ENCODE data around the gene OR11H7. TPM values are rescaled to one million over a fixed set of nuclear protein-coding genes. Genes with fewer than 3 reads are reported as not detected.
"Not testable (repeated sequence)": the region's sequence is repeated elsewhere in the genome, so short reads cannot be mapped to it uniquely, and the experiment has no call there.

The OR11H7 gene
- total RNA-seq: under 1 TPM in 4 of 8 experiments, not detected in 4; 0.29 to 0.84 (median 0.48) TPM

GRCh38 chr14:20228681-20229080 lies at the start of gene OR11H7:
TSS of gene OR11H7 (plus strand) at chr14:20228981.
- Histone ChIP-seq H3K4me3 (no peak within 1 kb of the TSS), H3K27ac (no peak within 1 kb of the TSS), H3K4me1 (replicated peaks in 1 of 2) (no peaks in the 10 kb centered on the region)
- 0 to 78% (median 40%) methylated on average over 1 of the region's 1 CpG for WGBS, 10 experiments
- no peak for ATAC-seq (replicated peaks in 6 of 8)
- in situ Hi-C loops (cut with MboI; ENCODE audit: low pct_unique_long_range_greater_than_20kb in 2 of 9, low sequenced_read_pairs in 9 of 9, unreplicated experiment in 9 of 9): no loop called here

- no peak overlapping the region for H3K4me3 ChIP-seq
- 0 to 38% (median 20%) methylated on average over 2 to 5 of the region's 5 CpGs; no CpG with 5 or more reads in 3 of the 10 experiments for WGBS, 10 experiments
- in situ Hi-C loops (cut with MboI; ENCODE audit: low pct_unique_long_range_greater_than_20kb in 2 of 9, low sequenced_read_pairs in 9 of 9, unreplicated experiment in 9 of 9): no loop called here
- ATAC-seq (replicated peaks in 6 of 8): no peak
- H3K27ac ChIP-seq: no peak overlapping the region
- no peaks in the 10 kb centered on the region for H3K4me1 ChIP-seq (replicated peaks in 1 of 2)
Measured at GRCh38 chr14:20179218-20179617, 49.6 kb upstream of the OR11H7 start.

GRCh38 chr14:20179880-20180279 lies 48.9 kb upstream of the OR11H7 start:
- H3K27ac ChIP-seq: no peak overlapping the region
- in situ Hi-C loops (cut with MboI; ENCODE audit: low pct_unique_long_range_greater_than_20kb in 2 of 9, low sequenced_read_pairs in 9 of 9, unreplicated experiment in 9 of 9): no loop called here
- ATAC-seq (replicated peaks in 6 of 8): no peak
- no peaks in the 10 kb centered on the region for H3K4me1 ChIP-seq (replicated peaks in 1 of 2)
- WGBS, 10 experiments: 0 to 55% (median 17%) methylated on average over 1 to 2 of the region's 2 CpGs; no CpG with 5 or more reads in 2 of the 10 experiments
- no peak overlapping the region for H3K4me3 ChIP-seq

- H3K27ac ChIP-seq: no peak overlapping the region
- in situ Hi-C loops (cut with MboI; ENCODE audit: low pct_unique_long_range_greater_than_20kb in 2 of 9, low sequenced_read_pairs in 9 of 9, unreplicated experiment in 9 of 9): no loop called here
- 0 to 89% (median 40%) methylated on average over 1 to 2 of the region's 2 CpGs; no CpG with 5 or more reads in 2 of the 10 experiments for WGBS, 10 experiments
Measured at GRCh38 chr14:20180486-20180885, 48.3 kb upstream of the OR11H7 start.

GRCh38 chr14:20184181-20184580 lies 44.6 kb upstream of the OR11H7 start:
- 0 to 22% (median 6%) methylated on average over 1 to 5 of the region's 5 CpGs; no CpG with 5 or more reads in 4 of the 10 experiments for WGBS, 10 experiments
- Histone ChIP-seq H3K4me3 (no peak overlapping the region), H3K4me1 (replicated peaks in 1 of 2) (no peaks in the 10 kb centered on the region), H3K27ac (no peak overlapping the region)
- no peak for ATAC-seq (replicated peaks in 6 of 8)
- in situ Hi-C loops (cut with MboI; ENCODE audit: low pct_unique_long_range_greater_than_20kb in 2 of 9, low sequenced_read_pairs in 9 of 9, unreplicated experiment in 9 of 9): no loop called here

More at GRCh38 chr14:20180486-20180885, 48.3 kb upstream of the OR11H7 start:
- no peak overlapping the region for H3K4me3 ChIP-seq
- ATAC-seq (replicated peaks in 6 of 8): no peak
- no peaks in the 10 kb centered on the region for H3K4me1 ChIP-seq (replicated peaks in 1 of 2)

- in situ Hi-C loops (cut with MboI; ENCODE audit: low pct_unique_long_range_greater_than_20kb in 2 of 9, low sequenced_read_pairs in 9 of 9, unreplicated experiment in 9 of 9): no loop called here
- ATAC-seq (replicated peaks in 6 of 8): no peak
- H3K4me1 ChIP-seq (replicated peaks in 1 of 2): no peaks in the 10 kb centered on the region
- WGBS, 10 experiments: 0 to 17% (median 0%) methylated on average over 1 of the region's 1 CpG; no CpG with 5 or more reads in 3 of the 10 experiments
- H3K27ac ChIP-seq: no peak within 1 kb of the TSS
- H3K4me3 ChIP-seq: no peak within 1 kb of the TSS
Measured at GRCh38 chr14:20190596-20190995, 38.2 kb upstream of the OR11H7 start, which contains the start of gene OR11G2. TSS of gene OR11G2 (plus strand) at chr14:20190896. CDS start at chr14:20197438, 6,542 bp downstream.

GRCh38 chr14:20191396-20191795 lies 37.4 kb upstream of the OR11H7 start:
- Histone ChIP-seq H3K4me1 (replicated peaks in 1 of 2) (no peaks in the 10 kb centered on the region), H3K4me3 (no peak overlapping the region), H3K27ac (no peak overlapping the region)
- ATAC-seq (replicated peaks in 6 of 8): no peak
- in situ Hi-C loops (cut with MboI; ENCODE audit: low pct_unique_long_range_greater_than_20kb in 2 of 9, low sequenced_read_pairs in 9 of 9, unreplicated experiment in 9 of 9): no loop called here
- WGBS, 10 experiments: 0 to 92% (median 53%) methylated on average over 2 to 3 of the region's 3 CpGs

GRCh38 chr14:20194101-20194500 lies 34.7 kb upstream of the OR11H7 start:
- Histone ChIP-seq H3K4me1 (replicated peaks in 1 of 2) (no peaks in the 10 kb centered on the region), H3K27ac (no peak overlapping the region), H3K4me3 (no peak overlapping the region)
- ATAC-seq (replicated peaks in 6 of 8): no peak
- in situ Hi-C loops (cut with MboI; ENCODE audit: low pct_unique_long_range_greater_than_20kb in 2 of 9, low sequenced_read_pairs in 9 of 9, unreplicated experiment in 9 of 9): no loop called here

- WGBS, 10 experiments: 13 to 100% (median 45%) methylated on average over 1 to 6 of the region's 6 CpGs; no CpG with 5 or more reads in 2 of the 10 experiments
- H3K4me1 ChIP-seq (replicated peaks in 1 of 2); ATAC-seq (replicated peaks in 6 of 8); H3K4me3 ChIP-seq; H3K27ac ChIP-seq; in situ Hi-C loops (cut with MboI; ENCODE audit: low pct_unique_long_range_greater_than_20kb in 2 of 9, low sequenced_read_pairs in 9 of 9, unreplicated experiment in 9 of 9): not testable (repeated sequence)
Measured at GRCh38 chr14:20195170-20195569, 33.6 kb upstream of the OR11H7 start.

GRCh38 chr14:20195911-20196310 lies 32.9 kb upstream of the OR11H7 start:
- WGBS, 10 experiments: 0 to 30% (median 2%) methylated on average over 1 to 2 of the region's 2 CpGs
- ATAC-seq (replicated peaks in 6 of 8): peak in 1 of 8 experiments; percentile 63
- Histone ChIP-seq H3K4me1 (replicated peaks in 1 of 2) (no peaks in the 10 kb centered on the region), H3K27ac (no peak overlapping the region), H3K4me3 (no peak overlapping the region)
- in situ Hi-C loops (cut with MboI; ENCODE audit: low pct_unique_long_range_greater_than_20kb in 2 of 9, low sequenced_read_pairs in 9 of 9, unreplicated experiment in 9 of 9): no loop called here

GRCh38 chr14:20197459-20197858 lies 31.3 kb upstream of the OR11H7 start:
- no peak for ATAC-seq (replicated peaks in 6 of 8)
- in situ Hi-C loops (cut with MboI; ENCODE audit: low pct_unique_long_range_greater_than_20kb in 2 of 9, low sequenced_read_pairs in 9 of 9, unreplicated experiment in 9 of 9): no loop called here
- H3K4me3 ChIP-seq: no peak overlapping the region
- 34 to 86% (median 60%) methylated on average over 1 to 5 of the region's 6 CpGs; no CpG with 5 or more reads in 3 of the 10 experiments for WGBS, 10 experiments
- no peak overlapping the region for H3K27ac ChIP-seq
- H3K4me1 ChIP-seq (replicated peaks in 1 of 2): no peaks in the 10 kb centered on the region

- H3K4me1 ChIP-seq (replicated peaks in 1 of 2): no peaks in the 10 kb centered on the region
- 0 to 32% (median 18%) methylated on average over 1 to 5 of the region's 5 CpGs for WGBS, 10 experiments
- in situ Hi-C loops (cut with MboI; ENCODE audit: low pct_unique_long_range_greater_than_20kb in 2 of 9, low sequenced_read_pairs in 9 of 9, unreplicated experiment in 9 of 9): no loop called here
- no peak overlapping the region for H3K4me3 ChIP-seq
- H3K27ac ChIP-seq: no peak overlapping the region
- ATAC-seq (replicated peaks in 6 of 8): no peak
Measured at GRCh38 chr14:20198991-20199390, 29.8 kb upstream of the OR11H7 start.

- Histone ChIP-seq H3K4me3 (no peak overlapping the region), H3K27ac (no peak overlapping the region), H3K4me1 (replicated peaks in 1 of 2) (no peaks in the 10 kb centered on the region)
- ATAC-seq (replicated peaks in 6 of 8): no peak
- in situ Hi-C loops (cut with MboI; ENCODE audit: low pct_unique_long_range_greater_than_20kb in 2 of 9, low sequenced_read_pairs in 9 of 9, unreplicated experiment in 9 of 9): no loop called here
- 0 to 40% (median 10%) methylated on average over 1 to 3 of the region's 3 CpGs; no CpG with 5 or more reads in 5 of the 10 experiments for WGBS, 10 experiments
Measured at GRCh38 chr14:20204721-20205120, 24.1 kb upstream of the OR11H7 start.

GRCh38 chr14:20209595-20209994 lies 19.2 kb upstream of the OR11H7 start:
- Histone ChIP-seq H3K4me1 (replicated peaks in 1 of 2) (no peaks in the 10 kb centered on the region), H3K27ac (no peak overlapping the region), H3K4me3 (no peak overlapping the region)
- no peak for ATAC-seq (replicated peaks in 6 of 8)
- WGBS, 10 experiments: 33 to 100% (median 73%) methylated on average over 1 to 2 of the region's 2 CpGs; no CpG with 5 or more reads in 5 of the 10 experiments
- in situ Hi-C loops (cut with MboI; ENCODE audit: low pct_unique_long_range_greater_than_20kb in 2 of 9, low sequenced_read_pairs in 9 of 9, unreplicated experiment in 9 of 9): no loop called here
